H9 (cell line): ENCODE results near the gene ACOX3. TPM values are rescaled to one million over a fixed set of nuclear protein-coding genes. Genes with fewer than 3 reads are reported as not detected.
A peak's percentile ranks its signal among the peaks of the same experiment; 100 is the strongest.

Experiments used
- DNase-seq: peaks from one replicate; pipeline ENCODE4 v3.0.0-alpha.2; 2017
- H2AFZ ChIP-seq: one replicate; pipeline ENCODE4 v1.6.1; 2013; ENCODE audit warnings: mild to moderate bottlenecking, low read length, control low read depth, moderate library complexity
- H2AK5ac ChIP-seq: 2 replicates; pipeline ENCODE4 v1.6.1; 2013; ENCODE audit warnings: low read length, control low read depth, mixed read lengths; ENCODE audit not compliant: insufficient read length
- H2BK120ac ChIP-seq: one replicate; pipeline ENCODE4 v1.6.1; 2013; ENCODE audit warnings: low read depth, mild to moderate bottlenecking, low read length, control low read depth, inconsistent platforms; ENCODE audit not compliant: poor library complexity, severe bottlenecking
- H2BK12ac ChIP-seq: 2 replicates; pipeline ENCODE4 v1.6.1; 2013; ENCODE audit warnings: low read length, control low read depth, mixed read lengths, low read depth; ENCODE audit not compliant: insufficient read length
- H2BK15ac ChIP-seq: 2 replicates; pipeline ENCODE4 v1.6.1; 2013; ENCODE audit warnings: low read depth, low read length, control low read depth
- H2BK20ac ChIP-seq: one replicate; pipeline ENCODE4 v1.6.1; 2013; ENCODE audit warnings: low read depth, mild to moderate bottlenecking, low read length, control low read depth, inconsistent platforms; ENCODE audit not compliant: poor library complexity, severe bottlenecking
- H2BK5ac ChIP-seq: 2 replicates; pipeline ENCODE4 v1.6.1; 2013; ENCODE audit warnings: low read length, control low read depth, mixed read lengths; ENCODE audit not compliant: insufficient read length
- H3K14ac ChIP-seq: 2 replicates; pipeline ENCODE4 v1.6.1; 2013; ENCODE audit warnings: low read length, control low read depth; ENCODE audit not compliant: insufficient read depth
- H3K18ac ChIP-seq: 2 replicates; pipeline ENCODE4 v1.6.1; 2013; ENCODE audit warnings: low read depth, mild to moderate bottlenecking, mixed read lengths, low read length, control low read depth; ENCODE audit not compliant: insufficient read length
- H3K23ac ChIP-seq: 2 replicates; pipeline ENCODE4 v1.6.1; 2013; ENCODE audit warnings: low read length, control low read depth, mixed read lengths, low read depth; ENCODE audit not compliant: insufficient read length
- H3K23me2 ChIP-seq: 2 replicates; pipeline ENCODE4 v1.6.1; 2013; ENCODE audit warnings: low read depth, mild to moderate bottlenecking, mixed read lengths, low read length, control low read depth; ENCODE audit not compliant: insufficient read length, poor library complexity, severe bottlenecking
- H3K27ac ChIP-seq: 2 replicates; pipeline ENCODE4 v1.5.1; 2013; ENCODE audit warnings: low read length, control low read depth, mixed read lengths, low read depth; ENCODE audit not compliant: insufficient read length
- H3K27me3 ChIP-seq: 2 replicates; pipeline ENCODE4 v1.6.1; 2013; ENCODE audit warnings: low read length, control low read depth, inconsistent platforms; ENCODE audit not compliant: insufficient read depth
- H3K4ac ChIP-seq: 2 replicates; pipeline ENCODE4 v1.6.1; 2013; ENCODE audit warnings: low read depth, mild to moderate bottlenecking, control low read depth, inconsistent platforms, low read length, moderate library complexity
- H3K4me1 ChIP-seq: 2 replicates; pipeline ENCODE4 v1.6.1; 2013; ENCODE audit warnings: low read length, control low read depth, inconsistent platforms; ENCODE audit not compliant: insufficient read depth
- H3K4me2 ChIP-seq: 2 replicates; pipeline ENCODE4 v1.6.1; 2013; ENCODE audit warnings: low read length, control low read depth, mixed read lengths; ENCODE audit not compliant: insufficient read length, insufficient read depth
- H3K56ac ChIP-seq: 2 replicates; pipeline ENCODE4 v1.6.1; 2013; ENCODE audit warnings: low read depth, mild to moderate bottlenecking, mixed read lengths, low read length, control low read depth; ENCODE audit not compliant: insufficient read length
- H3K79me1 ChIP-seq: 2 replicates; pipeline ENCODE4 v1.6.1; 2013; ENCODE audit warnings: low read depth, mild to moderate bottlenecking, moderate library complexity, low read length, control low read depth, inconsistent platforms; ENCODE audit not compliant: insufficient read depth, poor library complexity, severe bottlenecking
- H3K79me2 ChIP-seq: 2 replicates; pipeline ENCODE4 v1.6.1; 2013; ENCODE audit warnings: low read length, control low read depth, inconsistent platforms; ENCODE audit not compliant: insufficient read depth
- H3K9ac ChIP-seq: 2 replicates; pipeline ENCODE4 v1.6.1; 2013; ENCODE audit warnings: low read length, control low read depth, mixed read lengths; ENCODE audit not compliant: insufficient read length; ENCODE audit errors: extremely low read depth
- H3K9me3 ChIP-seq: one replicate; pipeline ENCODE4 v1.6.1; 2013; ENCODE audit warnings: low read depth, low read length, inconsistent platforms; ENCODE audit not compliant: control insufficient read depth
- H3T11ph ChIP-seq: one replicate; pipeline ENCODE4 v1.6.1; 2013; ENCODE audit warnings: mild to moderate bottlenecking, low read length, control low read depth, inconsistent platforms
- H4K20me1 ChIP-seq: one replicate; pipeline ENCODE4 v1.6.1; 2013; ENCODE audit not compliant: control insufficient read depth, insufficient read length, insufficient read depth
- H4K5ac ChIP-seq: 2 replicates; pipeline ENCODE4 v1.6.1; 2013; ENCODE audit warnings: low read depth, mild to moderate bottlenecking, mixed read lengths, low read length, control low read depth; ENCODE audit not compliant: insufficient read length
- H4K8ac ChIP-seq: replicated peaks from 2 replicates; pipeline ENCODE4 v1.6.1; 2013; ENCODE audit warnings: low read length, control low read depth, mixed read lengths, low read depth; ENCODE audit not compliant: insufficient read length
- H4K91ac ChIP-seq: 2 replicates; pipeline ENCODE4 v1.6.1; 2013; ENCODE audit warnings: low read depth, mild to moderate bottlenecking, moderate library complexity, mixed read lengths, low read length, control low read depth; ENCODE audit not compliant: insufficient read length
- H3K27ac Mint-ChIP-seq, 3 experiments: 2 replicates in 2 of 3; 3 replicates in 1 of 3; pipeline ENCODE4 v1.8.0; 2020 to 2021; ENCODE audit warnings: mixed read lengths in 3 of 3, mild to moderate bottlenecking in 1 of 3, moderate library complexity in 1 of 3
- H3K27me3 Mint-ChIP-seq: 2 replicates; pipeline ENCODE4 v1.8.0; 2021; ENCODE audit warnings: low read depth, mild to moderate bottlenecking, moderate library complexity, mixed read lengths
- H3K36me3 Mint-ChIP-seq, 3 experiments: 2 replicates in 2 of 3; 3 replicates in 1 of 3; pipeline ENCODE4 v1.8.0; 2020 to 2021; ENCODE audit warnings: low read depth in 3 of 3, mixed read lengths in 3 of 3; ENCODE audit not compliant: insufficient read depth in 1 of 3
- H3K4me1 Mint-ChIP-seq, 2 experiments: 2 replicates each; pipeline ENCODE4 v1.8.0; 2020; ENCODE audit warnings: mixed read lengths in 2 of 2
- H3K4me3 Mint-ChIP-seq, 2 experiments: 2 replicates in 1 of 2; 3 replicates in 1 of 2; pipeline ENCODE4 v1.8.0; 2020 to 2021; ENCODE audit warnings: mild to moderate bottlenecking in 2 of 2, mixed read lengths in 2 of 2, moderate library complexity in 1 of 2
- H3K9me3 Mint-ChIP-seq, 2 experiments: 2 replicates in 1 of 2; 3 replicates in 1 of 2; pipeline ENCODE4 v1.8.0; 2020; ENCODE audit warnings: mild to moderate bottlenecking in 2 of 2, mixed read lengths in 2 of 2, moderate library complexity in 1 of 2
- CTCF ChIP-seq: fragments of 200-600 bp; sonication (generic); conservative IDR thresholded peaks from 3 replicates; pipeline ENCODE4 v1.8.0; 2021; ENCODE audit warnings: antibody characterized with exemption, mild to moderate bottlenecking
- WGBS: extraction: QIAGEN DNeasy Blood & Tissue Kit; methylation state at CpG from one replicate; pipeline ENCODE4 v1.1.7; 2013; ENCODE audit warnings: missing lambda C conversion rate, low lambda C conversion rate, mixed read lengths; ENCODE audit not compliant: insufficient read length; ENCODE audit errors: extremely low coverage; 5-methylcytosine and 5-hydroxymethylcytosine counted together
- total RNA-seq: library from RNA; stranded (reverse); gene quantifications from 2 replicates; pipeline ENCODE4 v1.2.1, GENCODE V29; 2021

The ACOX3 gene
- total RNA-seq, 1 experiment from 2014 or later = 13.8 TPM

GRCh38 chr4:8369426-8370105 is 71.0 kb downstream of the ACOX3 start:
- WGBS = no CpG with 5 or more reads among the region's 13 CpGs
- no peak overlapping the region for H2BK5ac ChIP-seq
- no peak overlapping the region for H3K27ac ChIP-seq
- H2AK5ac ChIP-seq = no peak overlapping the region
- no peak overlapping the region for H4K5ac ChIP-seq
- Mint-ChIP-seq H3K27me3 (peaks cover 39% of the 10 kb centered on the region), H3K36me3 (peaks cover 0 to 6% (median 0%) of the 10 kb centered on the region in 3 experiments; a peak in 1 of 7 replicates), H3K27ac (peak overlapping the region in 1 of 3 experiments; percentile 55; a peak in 2 of 7 replicates), H3K4me3 (no peak overlapping the region), H3K4me1 (peaks cover 0 to 3% of the 10 kb centered on the region in 2 experiments; a peak in 1 of 4 replicates), H3K9me3 (no peaks in the 10 kb centered on the region)
- H2BK20ac ChIP-seq = no peak overlapping the region
- H4K91ac ChIP-seq = no peak overlapping the region
- no peak overlapping the region for H3K4me2 ChIP-seq
- H3K18ac ChIP-seq = no peak overlapping the region
- TF ChIP-seq CTCF = no peak
- H3K56ac ChIP-seq = no peak overlapping the region
- H3K23ac ChIP-seq = no peak overlapping the region
- H3K4me1 ChIP-seq = no peaks in the 10 kb centered on the region
- no peaks in the 10 kb centered on the region for H3K27me3 ChIP-seq
- no peaks in the 10 kb centered on the region for H3K79me2 ChIP-seq
- no peak for DNase-seq
- H2BK15ac ChIP-seq = no peak overlapping the region
- H3K79me1 ChIP-seq = no peaks in the 10 kb centered on the region
- no peaks in the 10 kb centered on the region for H4K20me1 ChIP-seq
- H3K9me3 ChIP-seq = no peaks in the 10 kb centered on the region
- no peak overlapping the region for H3T11ph ChIP-seq
- no peak overlapping the region for H4K8ac ChIP-seq
- no peaks in the 10 kb centered on the region for H3K23me2 ChIP-seq
- H3K4ac ChIP-seq = no peak overlapping the region
- H3K9ac ChIP-seq = no peak overlapping the region
- no peak overlapping the region for H3K14ac ChIP-seq
- H2AFZ ChIP-seq = no peak overlapping the region
- no peak overlapping the region for H2BK120ac ChIP-seq
- no peak overlapping the region for H2BK12ac ChIP-seq
